NCI-H146 treated with DMSO at 0.1 percent for 48 hours (cell line): ENCODE measurements around the gene PDE2A.
A peak's percentile ranks its signal among the peaks of the same experiment; 100 is the strongest.

Source experiments
- DNase-seq: peaks from one replicate; lab custom pipeline; 2025; ENCODE audit not compliant: unreplicated experiment; lab: John Stamatoyannopoulos, UW

Gene PDE2A

GRCh38 chr11:72661486-72661885 is 12.7 kb downstream of the PDE2A start:
- no peak for DNase-seq

GRCh38 chr11:72658989-72659640 is 15.1 kb downstream of the PDE2A start:
- no peak for DNase-seq

GRCh38 chr11:72657411-72658100 is 16.7 kb downstream of the PDE2A start:
- no peak for DNase-seq

GRCh38 chr11:72655896-72656464 is 18.2 kb downstream of the PDE2A start:
- no peak for DNase-seq

- no peak for DNase-seq
These were observed 19.2 kb downstream of the PDE2A start for GRCh38 chr11:72655014-72655413.

GRCh38 chr11:72653649-72654048 is 20.6 kb downstream of the PDE2A start:
- no peak for DNase-seq

- peak; percentile 85 for DNase-seq
These were observed 21.2 kb downstream of the PDE2A start for GRCh38 chr11:72652873-72653630.

GRCh38 chr11:72652133-72652532 is 22.1 kb downstream of the PDE2A start:
- DNase-seq: no peak

GRCh38 chr11:72649215-72649976 is 24.8 kb downstream of the PDE2A start:
- no peak for DNase-seq

- DNase-seq: no peak
These were observed 25.7 kb downstream of the PDE2A start for GRCh38 chr11:72648384-72649136.

GRCh38 chr11:72647882-72648281 is 26.3 kb downstream of the PDE2A start:
- no peak for DNase-seq

- no peak for DNase-seq
These were observed 27.8 kb downstream of the PDE2A start for GRCh38 chr11:72646472-72646871.

GRCh38 chr11:72646024-72646423 is 28.2 kb downstream of the PDE2A start:
- no peak for DNase-seq

- no peak for DNase-seq
These were observed 30.7 kb downstream of the PDE2A start for GRCh38 chr11:72643547-72643946.

GRCh38 chr11:72642884-72643522 is 31.2 kb downstream of the PDE2A start:
- DNase-seq: no peak

- no peak for DNase-seq
These were observed 32.0 kb downstream of the PDE2A start for GRCh38 chr11:72642043-72642883.

GRCh38 chr11:72641522-72642042 is 32.6 kb downstream of the PDE2A start:
- DNase-seq: no peak

GRCh38 chr11:72639502-72640375 is 34.5 kb downstream of the PDE2A start:
- no peak for DNase-seq
